ENCODE data around the gene SBSN. TPM values are rescaled to one million over a fixed set of nuclear protein-coding genes. Genes with fewer than 3 reads are reported as not detected.

The SBSN gene
- total and polyA plus RNA-seq, 10 of the 15 experiments (the other 5 are each of a cell fraction or from before 2014, with no cell fraction given) = 0.09 TPM; not detected in 9

DNA sequence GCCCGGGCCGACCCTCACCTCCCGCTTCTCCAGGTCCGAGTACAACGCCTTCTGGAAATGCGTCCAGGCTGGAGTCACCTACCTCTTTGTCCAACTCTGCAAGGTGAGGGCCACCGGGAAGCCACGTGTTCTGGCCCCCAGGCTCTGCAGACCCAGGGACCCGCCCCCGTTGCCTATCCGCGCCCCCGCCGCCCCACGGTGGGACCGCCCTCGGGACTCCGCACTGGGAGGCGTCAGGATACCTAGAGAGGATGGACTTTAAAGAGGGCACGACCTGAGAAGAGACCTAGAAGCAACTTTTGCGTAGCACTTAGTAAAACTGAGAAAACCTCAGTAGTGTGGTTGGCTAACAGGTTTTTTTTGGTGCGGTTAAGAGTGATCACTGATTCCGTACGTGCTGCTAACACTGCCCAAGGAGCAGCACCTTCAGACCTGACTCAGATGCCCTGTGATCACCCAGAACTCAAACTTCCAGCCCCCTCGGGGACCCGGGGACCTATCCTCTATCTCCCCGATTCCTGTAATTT, 17.8 kb upstream of the SBSN start (continued):
- TF ChIP-seq, protein P1, sequence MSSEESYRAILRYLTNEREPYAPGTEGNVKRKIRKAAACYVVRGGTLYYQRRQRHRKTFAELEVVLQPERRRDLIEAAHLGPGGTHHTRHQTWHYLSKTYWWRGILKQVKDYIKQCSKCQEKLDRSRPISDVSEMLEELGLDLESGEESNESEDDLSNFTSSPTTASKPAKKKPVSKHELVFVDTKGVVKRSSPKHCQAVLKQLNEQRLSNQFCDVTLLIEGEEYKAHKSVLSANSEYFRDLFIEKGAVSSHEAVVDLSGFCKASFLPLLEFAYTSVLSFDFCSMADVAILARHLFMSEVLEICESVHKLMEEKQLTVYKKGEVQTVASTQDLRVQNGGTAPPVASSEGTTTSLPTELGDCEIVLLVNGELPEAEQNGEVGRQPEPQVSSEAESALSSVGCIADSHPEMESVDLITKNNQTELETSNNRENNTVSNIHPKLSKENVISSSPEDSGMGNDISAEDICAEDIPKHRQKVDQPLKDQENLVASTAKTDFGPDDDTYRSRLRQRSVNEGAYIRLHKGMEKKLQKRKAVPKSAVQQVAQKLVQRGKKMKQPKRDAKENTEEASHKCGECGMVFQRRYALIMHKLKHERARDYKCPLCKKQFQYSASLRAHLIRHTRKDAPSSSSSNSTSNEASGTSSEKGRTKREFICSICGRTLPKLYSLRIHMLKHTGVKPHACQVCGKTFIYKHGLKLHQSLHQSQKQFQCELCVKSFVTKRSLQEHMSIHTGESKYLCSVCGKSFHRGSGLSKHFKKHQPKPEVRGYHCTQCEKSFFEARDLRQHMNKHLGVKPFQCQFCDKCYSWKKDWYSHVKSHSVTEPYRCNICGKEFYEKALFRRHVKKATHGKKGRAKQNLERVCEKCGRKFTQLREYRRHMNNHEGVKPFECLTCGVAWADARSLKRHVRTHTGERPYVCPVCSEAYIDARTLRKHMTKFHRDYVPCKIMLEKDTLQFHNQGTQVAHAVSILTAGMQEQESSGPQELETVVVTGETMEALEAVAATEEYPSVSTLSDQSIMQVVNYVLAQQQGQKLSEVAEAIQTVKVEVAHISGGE (CRISPR knock-in tag; IDR thresholded peaks at IDR 0.05) = no peak
- TF ChIP-seq, protein P2, sequence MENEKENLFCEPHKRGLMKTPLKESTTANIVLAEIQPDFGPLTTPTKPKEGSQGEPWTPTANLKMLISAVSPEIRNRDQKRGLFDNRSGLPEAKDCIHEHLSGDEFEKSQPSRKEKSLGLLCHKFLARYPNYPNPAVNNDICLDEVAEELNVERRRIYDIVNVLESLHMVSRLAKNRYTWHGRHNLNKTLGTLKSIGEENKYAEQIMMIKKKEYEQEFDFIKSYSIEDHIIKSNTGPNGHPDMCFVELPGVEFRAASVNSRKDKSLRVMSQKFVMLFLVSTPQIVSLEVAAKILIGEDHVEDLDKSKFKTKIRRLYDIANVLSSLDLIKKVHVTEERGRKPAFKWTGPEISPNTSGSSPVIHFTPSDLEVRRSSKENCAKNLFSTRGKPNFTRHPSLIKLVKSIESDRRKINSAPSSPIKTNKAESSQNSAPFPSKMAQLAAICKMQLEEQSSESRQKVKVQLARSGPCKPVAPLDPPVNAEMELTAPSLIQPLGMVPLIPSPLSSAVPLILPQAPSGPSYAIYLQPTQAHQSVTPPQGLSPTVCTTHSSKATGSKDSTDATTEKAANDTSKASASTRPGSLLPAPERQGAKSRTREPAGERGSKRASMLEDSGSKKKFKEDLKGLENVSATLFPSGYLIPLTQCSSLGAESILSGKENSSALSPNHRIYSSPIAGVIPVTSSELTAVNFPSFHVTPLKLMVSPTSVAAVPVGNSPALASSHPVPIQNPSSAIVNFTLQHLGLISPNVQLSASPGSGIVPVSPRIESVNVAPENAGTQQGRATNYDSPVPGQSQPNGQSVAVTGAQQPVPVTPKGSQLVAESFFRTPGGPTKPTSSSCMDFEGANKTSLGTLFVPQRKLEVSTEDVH (IDR thresholded peaks at IDR 0.05; ENCODE audit: low read depth, partially characterized antibody) = no peak
- no peak for TF ChIP-seq POLR2AphosphoS5 (IDR thresholded peaks at IDR 0.05; ENCODE audit: low read length)
- TF ChIP-seq MYC (IDR thresholded peaks at IDR 0.05; ENCODE audit: insufficient read depth, insufficient read length, insufficient replicate concordance, low read length, severe bottlenecking) = peak; percentile 76
- peak; percentile 34; the same call in 1 of the 2 replicates for TF ChIP-seq CREM (IDR thresholded peaks at IDR 0.05; ENCODE audit: low read depth)
- TF ChIP-seq TAF1 (IDR thresholded peaks at IDR 0.05; ENCODE audit: borderline replicate concordance, low read depth, low read length) = no peak
- no peak for TF ChIP-seq HDAC2 (IDR thresholded peaks at IDR 0.05)
- no peak for TF ChIP-seq FOXM1 (IDR thresholded peaks at IDR 0.05; ENCODE audit: low read depth, low read length)
- no peak for TF ChIP-seq CHD2 (IDR thresholded peaks at IDR 0.05; ENCODE audit: borderline replicate concordance, low read depth, low read length)
- TF ChIP-seq SMAD5 (IDR thresholded peaks at IDR 0.05; ENCODE audit: low read depth) = no peak
- TF ChIP-seq, protein P3, sequence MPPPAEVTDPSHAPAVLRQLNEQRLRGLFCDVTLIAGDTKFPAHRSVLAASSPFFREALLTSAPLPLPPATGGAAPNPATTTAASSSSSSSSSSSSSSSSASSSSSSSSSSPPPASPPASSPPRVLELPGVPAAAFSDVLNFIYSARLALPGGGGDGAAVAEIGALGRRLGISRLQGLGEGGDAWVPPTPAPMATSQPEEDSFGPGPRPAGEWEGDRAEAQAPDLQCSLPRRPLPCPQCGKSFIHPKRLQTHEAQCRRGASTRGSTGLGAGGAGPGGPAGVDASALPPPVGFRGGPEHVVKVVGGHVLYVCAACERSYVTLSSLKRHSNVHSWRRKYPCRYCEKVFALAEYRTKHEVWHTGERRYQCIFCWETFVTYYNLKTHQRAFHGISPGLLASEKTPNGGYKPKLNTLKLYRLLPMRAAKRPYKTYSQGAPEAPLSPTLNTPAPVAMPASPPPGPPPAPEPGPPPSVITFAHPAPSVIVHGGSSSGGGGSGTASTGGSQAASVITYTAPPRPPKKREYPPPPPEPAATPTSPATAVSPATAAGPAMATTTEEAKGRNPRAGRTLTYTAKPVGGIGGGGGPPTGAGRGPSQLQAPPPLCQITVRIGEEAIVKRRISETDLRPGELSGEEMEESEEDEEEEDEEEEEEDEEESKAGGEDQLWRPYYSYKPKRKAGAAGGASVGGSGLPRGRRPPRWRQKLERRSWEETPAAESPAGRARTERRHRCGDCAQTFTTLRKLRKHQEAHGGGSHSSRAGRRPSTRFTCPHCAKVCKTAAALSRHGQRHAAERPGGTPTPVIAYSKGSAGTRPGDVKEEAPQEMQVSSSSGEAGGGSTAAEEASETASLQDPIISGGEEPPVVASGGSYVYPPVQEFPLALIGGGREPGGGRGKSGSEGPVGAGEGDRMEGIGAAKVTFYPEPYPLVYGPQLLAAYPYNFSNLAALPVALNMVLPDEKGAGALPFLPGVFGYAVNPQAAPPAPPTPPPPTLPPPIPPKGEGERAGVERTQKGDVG (CRISPR knock-in tag; IDR thresholded peaks at IDR 0.05) = no peak
- no peak for TF ChIP-seq TCF7 (IDR thresholded peaks at IDR 0.05; ENCODE audit: borderline replicate concordance)
- TF ChIP-seq SMAD1 (IDR thresholded peaks at IDR 0.05; ENCODE audit: low read depth, partially characterized antibody) = no peak
- TF ChIP-seq MXI1 (IDR thresholded peaks at IDR 0.05; ENCODE audit: low read depth, low read length) = no peak
- TF ChIP-seq PML (IDR thresholded peaks at IDR 0.05; ENCODE audit: low read length) = no peak
- TF ChIP-seq, protein P4, sequence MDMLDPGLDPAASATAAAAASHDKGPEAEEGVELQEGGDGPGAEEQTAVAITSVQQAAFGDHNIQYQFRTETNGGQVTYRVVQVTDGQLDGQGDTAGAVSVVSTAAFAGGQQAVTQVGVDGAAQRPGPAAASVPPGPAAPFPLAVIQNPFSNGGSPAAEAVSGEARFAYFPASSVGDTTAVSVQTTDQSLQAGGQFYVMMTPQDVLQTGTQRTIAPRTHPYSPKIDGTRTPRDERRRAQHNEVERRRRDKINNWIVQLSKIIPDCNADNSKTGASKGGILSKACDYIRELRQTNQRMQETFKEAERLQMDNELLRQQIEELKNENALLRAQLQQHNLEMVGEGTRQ (IDR thresholded peaks at IDR 0.05; ENCODE audit: borderline replicate concordance, low read depth, low read length) = no peak
- no peak; the same call in 1 of the 2 replicates for TF ChIP-seq SMARCA5 (IDR thresholded peaks at IDR 0.05)
- TF ChIP-seq NBN (IDR thresholded peaks at IDR 0.05) = no peak
- 0 out of 2 replicates have a peak, but pooled peaks have one; percentile 18 for TF ChIP-seq BCL11A (IDR thresholded peaks at IDR 0.05; ENCODE audit: low read depth, low read length)
- TF ChIP-seq ATF7 (IDR thresholded peaks at IDR 0.05; ENCODE audit: low read depth) = peak; percentile 38; the same call in 1 of the 2 replicates

All from GM12878 (cell line).